WTC11 (cell line): ENCODE measurements around the gene CDC45. TPM values are rescaled to one million over a fixed set of nuclear protein-coding genes. Genes with fewer than 3 reads are reported as not detected.

Source experiments
- ATAC-seq: fragments of 200-7000 bp; cut with Tn5 transposase; 2 replicates; pipeline ENCODE4 v1.10.0; 2021; ENCODE audit warnings: mild to moderate bottlenecking, moderate library complexity
- CTCF ChIA-PET: fragments of 300-600 bp; sonication (Branson Sonifier 250); formaldehyde crosslinking; loops from one replicate; lab custom pipeline; 2021; ENCODE audit warnings: antibody characterized with exemption; lab: Charles Lee
- POLR2A ChIA-PET: fragments of 350-600 bp; sonication (Branson Sonifier 250); formaldehyde crosslinking; loops from one replicate; lab custom pipeline; 2021; ENCODE audit warnings: antibody characterized with exemption; lab: Charles Lee
- DNase-seq: peaks from one replicate; pipeline ENCODE4 v3.0.0; 2021; ENCODE audit warnings: low spot score
- H3K27ac Mint-ChIP-seq: 2 replicates; pipeline ENCODE4 v1.8.0; 2021; ENCODE audit warnings: mixed read lengths
- H3K27me3 Mint-ChIP-seq: 2 replicates; pipeline ENCODE4 v1.8.0; 2021; ENCODE audit warnings: low read depth, mild to moderate bottlenecking, moderate library complexity, mixed read lengths
- H3K36me3 Mint-ChIP-seq: 2 replicates; pipeline ENCODE4 v1.8.0; 2021; ENCODE audit warnings: mixed read lengths
- H3K4me1 Mint-ChIP-seq: 2 replicates; pipeline ENCODE4 v1.8.0; 2022; ENCODE audit warnings: mixed read lengths
- H3K4me3 Mint-ChIP-seq: 2 replicates; pipeline ENCODE4 v1.8.0; 2021; ENCODE audit warnings: mild to moderate bottlenecking, moderate library complexity, mixed read lengths
- H3K9me3 Mint-ChIP-seq: 2 replicates; pipeline ENCODE4 v1.8.0; 2021; ENCODE audit warnings: mixed read lengths
- FOXJ3 ChIP-seq: sonication (generic); formaldehyde crosslinking; IDR thresholded peaks from 2 replicates; pipeline ENCODE4 v1.9.0; 2021; ENCODE audit warnings: missing genetic modification reagents, mild to moderate bottlenecking, borderline replicate concordance
- HMGA2 ChIP-seq: fragments of 250-450 bp; sonication (Bioruptor Pico); IDR thresholded peaks from 2 replicates; pipeline ENCODE4 v1.4.0; 2021; ENCODE audit warnings: mild to moderate bottlenecking, moderate library complexity
- JUN ChIP-seq: sonication (generic); formaldehyde crosslinking; IDR thresholded peaks from 2 replicates; pipeline ENCODE4 v1.8.0; 2023; ENCODE audit warnings: mild to moderate bottlenecking, missing genetic modification reagents
- NFYB ChIP-seq: sonication (generic); formaldehyde crosslinking; conservative IDR thresholded peaks from 2 replicates; pipeline ENCODE4 v1.8.0; 2022; ENCODE audit warnings: low read depth, missing genetic modification reagents
- SOX15 ChIP-seq: fragments of 250-450 bp; sonication (Bioruptor Pico); IDR thresholded peaks from 2 replicates; pipeline ENCODE4 v1.9.0; 2021; ENCODE audit warnings: mild to moderate bottlenecking
- ZBTB21 ChIP-seq: sonication (generic); formaldehyde crosslinking; IDR thresholded peaks from 2 replicates; pipeline ENCODE4 v1.8.1; 2023; ENCODE audit warnings: mild to moderate bottlenecking, missing genetic modification reagents, borderline replicate concordance
- ZNF121 ChIP-seq: sonication (generic); formaldehyde crosslinking; IDR thresholded peaks from 2 replicates; pipeline ENCODE4 v1.8.0; 2023; ENCODE audit warnings: missing genetic modification reagents
- ZNF416 ChIP-seq: fragments of 250-450 bp; sonication (Bioruptor Pico); IDR thresholded peaks from 2 replicates; pipeline ENCODE4 v1.9.0; 2021; ENCODE audit warnings: mild to moderate bottlenecking, inconsistent platforms
- ZNF423 ChIP-seq: fragments of 250-450 bp; sonication (Bioruptor Pico); IDR thresholded peaks from 2 replicates; pipeline ENCODE4 v2.1.2; 2022; ENCODE audit warnings: mild to moderate bottlenecking, moderate library complexity
- total RNA-seq: library from RNA; stranded (reverse); gene quantifications from 3 replicates; pipeline ENCODE4 v1.2.3, GENCODE V29; 2021
- TF ChIP-seq, protein P1 (sequence below): fragments of 250-450 bp; sonication (Bioruptor Pico); IDR thresholded peaks from 2 replicates; pipeline ENCODE4 v1.9.0; 2021; ENCODE audit warnings: mild to moderate bottlenecking
- TF ChIP-seq, protein P2 (sequence below): sonication (generic); formaldehyde crosslinking; IDR thresholded peaks from 2 replicates; pipeline ENCODE4 v1.8.1; 2022; ENCODE audit warnings: mild to moderate bottlenecking, moderate library complexity, missing genetic modification reagents
- TF ChIP-seq, protein P3 (sequence below): sonication (generic); formaldehyde crosslinking; conservative IDR thresholded peaks from 2 replicates; pipeline ENCODE4 v1.8.1; 2022; ENCODE audit warnings: mild to moderate bottlenecking, missing genetic modification reagents
- TF ChIP-seq, protein P4 (sequence below): fragments of 250-450 bp; sonication (Bioruptor Pico); IDR thresholded peaks from 2 replicates; pipeline ENCODE4 v2.1.2; 2022; ENCODE audit warnings: mild to moderate bottlenecking, moderate library complexity
- TF ChIP-seq, protein P5 (sequence below): sonication (generic); formaldehyde crosslinking; IDR thresholded peaks from 2 replicates; pipeline ENCODE4 v1.8.0; 2022; ENCODE audit warnings: missing genetic modification reagents
- TF ChIP-seq, protein P6 (sequence below): sonication (generic); formaldehyde crosslinking; IDR thresholded peaks from 2 replicates; pipeline ENCODE4 v1.8.1; 2022; ENCODE audit warnings: low read depth, missing genetic modification reagents, borderline replicate concordance
- TF ChIP-seq, protein P7 (sequence below): sonication (generic); formaldehyde crosslinking; IDR thresholded peaks from 2 replicates; pipeline ENCODE4 v1.8.1; 2022; ENCODE audit warnings: low read depth, mild to moderate bottlenecking, moderate library complexity, missing genetic modification reagents, borderline replicate concordance

CDC45 gene
- total RNA-seq, 1 experiment from 2014 or later: 38.1 TPM

DNA sequence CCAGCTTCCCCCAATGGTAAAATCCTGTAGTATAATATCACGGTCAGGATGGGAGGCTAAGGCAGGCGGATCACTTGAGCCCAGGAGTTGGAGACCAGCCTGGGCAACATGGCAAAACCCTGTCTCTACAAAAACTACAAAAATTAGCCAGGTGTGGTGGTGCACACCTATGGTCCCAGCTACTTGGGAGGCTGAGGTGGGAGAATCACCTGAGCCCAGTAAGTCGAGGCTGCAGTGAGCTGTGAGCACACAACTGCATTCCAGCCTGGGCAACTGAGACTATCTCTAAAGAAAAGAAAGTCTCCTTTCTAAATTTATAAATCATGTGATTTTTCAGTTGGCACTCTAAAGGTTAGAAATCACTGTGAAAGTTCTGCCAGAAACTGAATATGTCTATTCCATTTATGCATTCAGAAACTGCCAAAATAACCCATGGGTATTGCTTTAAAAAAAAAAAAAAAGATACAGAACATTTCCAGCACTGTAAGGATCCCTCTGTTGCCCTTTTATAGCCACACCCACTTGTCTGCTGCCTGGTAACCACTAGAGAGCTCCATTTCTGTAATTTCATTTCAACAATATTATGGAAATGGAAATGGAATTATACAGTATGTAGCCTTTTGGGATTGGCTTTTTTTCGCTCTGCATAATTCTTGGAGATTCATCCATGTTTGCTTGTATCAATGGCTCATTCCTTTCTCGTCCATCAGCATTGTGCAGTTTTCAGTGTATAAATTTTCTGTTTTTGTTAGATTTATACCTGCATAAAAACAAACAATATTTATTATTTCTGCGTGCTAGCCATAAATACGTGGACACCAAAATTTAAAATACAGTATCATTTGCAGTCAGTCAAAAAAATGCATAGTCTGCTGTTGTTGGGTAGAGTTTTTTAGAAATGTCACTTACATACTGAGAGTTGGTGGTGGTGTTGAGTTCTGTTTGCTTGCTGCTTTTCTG is 9.4 kb downstream of the CDC45 start:
- TF ChIP-seq, protein P1, sequence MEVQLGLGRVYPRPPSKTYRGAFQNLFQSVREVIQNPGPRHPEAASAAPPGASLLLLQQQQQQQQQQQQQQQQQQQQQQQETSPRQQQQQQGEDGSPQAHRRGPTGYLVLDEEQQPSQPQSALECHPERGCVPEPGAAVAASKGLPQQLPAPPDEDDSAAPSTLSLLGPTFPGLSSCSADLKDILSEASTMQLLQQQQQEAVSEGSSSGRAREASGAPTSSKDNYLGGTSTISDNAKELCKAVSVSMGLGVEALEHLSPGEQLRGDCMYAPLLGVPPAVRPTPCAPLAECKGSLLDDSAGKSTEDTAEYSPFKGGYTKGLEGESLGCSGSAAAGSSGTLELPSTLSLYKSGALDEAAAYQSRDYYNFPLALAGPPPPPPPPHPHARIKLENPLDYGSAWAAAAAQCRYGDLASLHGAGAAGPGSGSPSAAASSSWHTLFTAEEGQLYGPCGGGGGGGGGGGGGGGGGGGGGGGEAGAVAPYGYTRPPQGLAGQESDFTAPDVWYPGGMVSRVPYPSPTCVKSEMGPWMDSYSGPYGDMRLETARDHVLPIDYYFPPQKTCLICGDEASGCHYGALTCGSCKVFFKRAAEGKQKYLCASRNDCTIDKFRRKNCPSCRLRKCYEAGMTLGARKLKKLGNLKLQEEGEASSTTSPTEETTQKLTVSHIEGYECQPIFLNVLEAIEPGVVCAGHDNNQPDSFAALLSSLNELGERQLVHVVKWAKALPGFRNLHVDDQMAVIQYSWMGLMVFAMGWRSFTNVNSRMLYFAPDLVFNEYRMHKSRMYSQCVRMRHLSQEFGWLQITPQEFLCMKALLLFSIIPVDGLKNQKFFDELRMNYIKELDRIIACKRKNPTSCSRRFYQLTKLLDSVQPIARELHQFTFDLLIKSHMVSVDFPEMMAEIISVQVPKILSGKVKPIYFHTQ (CRISPR knock-in tag): no peak
- TF ChIP-seq ZNF121 (CRISPR knock-in tag): no peak
- no peak for ATAC-seq
- CTCF ChIA-PET: interaction anchor here (1.4 kb wide), 1 partner anchor 140 kb away, joined by 5 read pairs; no protein-coding TSS in a partner anchor
- no peaks in the 10 kb centered on the region for H3K27me3 Mint-ChIP-seq
- H3K4me3 Mint-ChIP-seq: no peak overlapping the region
- DNase-seq: no peak
- no peaks in the 10 kb centered on the region for H3K9me3 Mint-ChIP-seq
- no peak overlapping the region for H3K27ac Mint-ChIP-seq
- no peaks in the 10 kb centered on the region for H3K4me1 Mint-ChIP-seq
- POLR2A ChIA-PET: no interaction called here
- peaks cover 46% of the 10 kb centered on the region for H3K36me3 Mint-ChIP-seq

DNA sequence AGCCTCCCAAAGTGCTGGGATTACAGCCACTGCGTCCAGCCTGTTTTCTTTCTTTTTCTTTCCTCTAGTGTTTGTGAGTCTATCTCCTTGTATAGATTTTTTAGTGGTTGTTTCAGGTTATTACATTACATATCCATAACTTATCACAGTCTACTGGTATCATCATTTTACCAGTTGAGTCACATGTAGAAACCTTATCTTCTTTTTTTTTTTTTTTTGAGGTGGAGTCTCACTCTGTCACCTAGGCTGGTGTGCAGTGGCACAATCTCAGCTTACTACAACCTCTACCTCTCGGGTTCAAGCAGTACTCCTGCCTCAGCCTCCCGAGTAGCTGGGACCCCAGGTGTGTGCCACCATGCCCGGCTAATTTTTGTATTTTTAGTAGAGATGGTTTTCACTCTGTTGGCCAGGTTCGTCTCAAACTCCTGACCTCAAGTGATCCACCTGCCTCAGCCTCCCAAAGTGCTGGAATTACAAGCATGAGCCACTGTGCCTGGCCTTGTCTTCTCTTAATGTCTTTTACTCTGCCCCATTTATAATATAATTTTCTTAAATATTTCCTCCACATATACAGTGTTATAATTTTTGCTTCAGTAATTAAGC is 11.0 kb downstream of the CDC45 start:
- H3K36me3 Mint-ChIP-seq: peaks cover 35% of the 10 kb centered on the region
- POLR2A ChIA-PET: no interaction called here
- H3K27ac Mint-ChIP-seq: no peak overlapping the region; the same call in 1 of the 2 replicates
- no peak overlapping the region for H3K4me3 Mint-ChIP-seq
- ATAC-seq: no peak
- H3K27me3 Mint-ChIP-seq: no peaks in the 10 kb centered on the region
- H3K9me3 Mint-ChIP-seq: no peaks in the 10 kb centered on the region
- CTCF ChIA-PET: interaction anchor here (0.7 to 1.2 kb wide), 2 partner anchors 59 to 139 kb away, joined by 3 to 5 read pairs; partner anchors contain the start of gene HIRA
- H3K4me1 Mint-ChIP-seq: no peaks in the 10 kb centered on the region
- TF ChIP-seq JUN (CRISPR knock-in tag) (no peak), ZNF423 (CRISPR knock-in tag) (no peak), FOXJ3 (CRISPR knock-in tag) (no peak), HMGA2 (no peak), NFYB (CRISPR knock-in tag) (no peak), SOX15 (CRISPR knock-in tag) (no peak), ZBTB21 (CRISPR knock-in tag) (no peak), ZNF416 (CRISPR knock-in tag) (no peak)
- TF ChIP-seq, protein P2, sequence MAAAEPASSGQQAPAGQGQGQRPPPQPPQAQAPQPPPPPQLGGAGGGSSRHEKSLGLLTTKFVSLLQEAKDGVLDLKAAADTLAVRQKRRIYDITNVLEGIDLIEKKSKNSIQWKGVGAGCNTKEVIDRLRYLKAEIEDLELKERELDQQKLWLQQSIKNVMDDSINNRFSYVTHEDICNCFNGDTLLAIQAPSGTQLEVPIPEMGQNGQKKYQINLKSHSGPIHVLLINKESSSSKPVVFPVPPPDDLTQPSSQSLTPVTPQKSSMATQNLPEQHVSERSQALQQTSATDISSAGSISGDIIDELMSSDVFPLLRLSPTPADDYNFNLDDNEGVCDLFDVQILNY (CRISPR knock-in tag): no peak
- TF ChIP-seq, protein P3, sequence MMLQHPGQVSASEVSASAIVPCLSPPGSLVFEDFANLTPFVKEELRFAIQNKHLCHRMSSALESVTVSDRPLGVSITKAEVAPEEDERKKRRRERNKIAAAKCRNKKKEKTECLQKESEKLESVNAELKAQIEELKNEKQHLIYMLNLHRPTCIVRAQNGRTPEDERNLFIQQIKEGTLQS: no peak
- TF ChIP-seq, protein P4, sequence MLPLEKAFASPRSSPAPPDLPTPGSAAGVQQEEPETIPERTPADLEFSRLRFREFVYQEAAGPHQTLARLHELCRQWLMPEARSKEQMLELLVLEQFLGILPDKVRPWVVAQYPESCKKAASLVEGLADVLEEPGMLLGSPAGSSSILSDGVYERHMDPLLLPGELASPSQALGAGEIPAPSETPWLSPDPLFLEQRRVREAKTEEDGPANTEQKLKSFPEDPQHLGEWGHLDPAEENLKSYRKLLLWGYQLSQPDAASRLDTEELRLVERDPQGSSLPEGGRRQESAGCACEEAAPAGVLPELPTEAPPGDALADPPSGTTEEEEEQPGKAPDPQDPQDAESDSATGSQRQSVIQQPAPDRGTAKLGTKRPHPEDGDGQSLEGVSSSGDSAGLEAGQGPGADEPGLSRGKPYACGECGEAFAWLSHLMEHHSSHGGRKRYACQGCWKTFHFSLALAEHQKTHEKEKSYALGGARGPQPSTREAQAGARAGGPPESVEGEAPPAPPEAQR (CRISPR knock-in tag): no peak
- TF ChIP-seq, protein P5, sequence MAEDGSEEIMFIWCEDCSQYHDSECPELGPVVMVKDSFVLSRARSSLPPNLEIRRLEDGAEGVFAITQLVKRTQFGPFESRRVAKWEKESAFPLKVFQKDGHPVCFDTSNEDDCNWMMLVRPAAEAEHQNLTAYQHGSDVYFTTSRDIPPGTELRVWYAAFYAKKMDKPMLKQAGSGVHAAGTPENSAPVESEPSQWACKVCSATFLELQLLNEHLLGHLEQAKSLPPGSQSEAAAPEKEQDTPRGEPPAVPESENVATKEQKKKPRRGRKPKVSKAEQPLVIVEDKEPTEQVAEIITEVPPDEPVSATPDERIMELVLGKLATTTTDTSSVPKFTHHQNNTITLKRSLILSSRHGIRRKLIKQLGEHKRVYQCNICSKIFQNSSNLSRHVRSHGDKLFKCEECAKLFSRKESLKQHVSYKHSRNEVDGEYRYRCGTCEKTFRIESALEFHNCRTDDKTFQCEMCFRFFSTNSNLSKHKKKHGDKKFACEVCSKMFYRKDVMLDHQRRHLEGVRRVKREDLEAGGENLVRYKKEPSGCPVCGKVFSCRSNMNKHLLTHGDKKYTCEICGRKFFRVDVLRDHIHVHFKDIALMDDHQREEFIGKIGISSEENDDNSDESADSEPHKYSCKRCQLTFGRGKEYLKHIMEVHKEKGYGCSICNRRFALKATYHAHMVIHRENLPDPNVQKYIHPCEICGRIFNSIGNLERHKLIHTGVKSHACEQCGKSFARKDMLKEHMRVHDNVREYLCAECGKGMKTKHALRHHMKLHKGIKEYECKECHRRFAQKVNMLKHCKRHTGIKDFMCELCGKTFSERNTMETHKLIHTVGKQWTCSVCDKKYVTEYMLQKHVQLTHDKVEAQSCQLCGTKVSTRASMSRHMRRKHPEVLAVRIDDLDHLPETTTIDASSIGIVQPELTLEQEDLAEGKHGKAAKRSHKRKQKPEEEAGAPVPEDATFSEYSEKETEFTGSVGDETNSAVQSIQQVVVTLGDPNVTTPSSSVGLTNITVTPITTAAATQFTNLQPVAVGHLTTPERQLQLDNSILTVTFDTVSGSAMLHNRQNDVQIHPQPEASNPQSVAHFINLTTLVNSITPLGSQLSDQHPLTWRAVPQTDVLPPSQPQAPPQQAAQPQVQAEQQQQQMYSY: no peak
- TF ChIP-seq, protein P6, sequence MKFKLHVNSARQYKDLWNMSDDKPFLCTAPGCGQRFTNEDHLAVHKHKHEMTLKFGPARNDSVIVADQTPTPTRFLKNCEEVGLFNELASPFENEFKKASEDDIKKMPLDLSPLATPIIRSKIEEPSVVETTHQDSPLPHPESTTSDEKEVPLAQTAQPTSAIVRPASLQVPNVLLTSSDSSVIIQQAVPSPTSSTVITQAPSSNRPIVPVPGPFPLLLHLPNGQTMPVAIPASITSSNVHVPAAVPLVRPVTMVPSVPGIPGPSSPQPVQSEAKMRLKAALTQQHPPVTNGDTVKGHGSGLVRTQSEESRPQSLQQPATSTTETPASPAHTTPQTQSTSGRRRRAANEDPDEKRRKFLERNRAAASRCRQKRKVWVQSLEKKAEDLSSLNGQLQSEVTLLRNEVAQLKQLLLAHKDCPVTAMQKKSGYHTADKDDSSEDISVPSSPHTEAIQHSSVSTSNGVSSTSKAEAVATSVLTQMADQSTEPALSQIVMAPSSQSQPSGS (CRISPR knock-in tag): no peak
- TF ChIP-seq, protein P7, sequence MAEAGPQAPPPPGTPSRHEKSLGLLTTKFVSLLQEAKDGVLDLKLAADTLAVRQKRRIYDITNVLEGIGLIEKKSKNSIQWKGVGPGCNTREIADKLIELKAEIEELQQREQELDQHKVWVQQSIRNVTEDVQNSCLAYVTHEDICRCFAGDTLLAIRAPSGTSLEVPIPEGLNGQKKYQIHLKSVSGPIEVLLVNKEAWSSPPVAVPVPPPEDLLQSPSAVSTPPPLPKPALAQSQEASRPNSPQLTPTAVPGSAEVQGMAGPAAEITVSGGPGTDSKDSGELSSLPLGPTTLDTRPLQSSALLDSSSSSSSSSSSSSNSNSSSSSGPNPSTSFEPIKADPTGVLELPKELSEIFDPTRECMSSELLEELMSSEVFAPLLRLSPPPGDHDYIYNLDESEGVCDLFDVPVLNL (CRISPR knock-in tag): no peak
- no peak for DNase-seq
